Ovary (tissue), 9 donors: ENCODE results near the gene HES5. TPM values are rescaled to one million over a fixed set of nuclear protein-coding genes. Genes with fewer than 3 reads are reported as not detected.

ENCODE experiments used
- DNase-seq, 5 donors: peaks; one replicate each; pipeline ENCODE4 v3.0.0-alpha.2; 2019 to 2020
- H3K27ac ChIP-seq, 2 donors: fragments of 200-600 bp; one replicate each; pipeline versions ENCODE4 v1.5.1 to v1.8.0; 2019 to 2022
- H3K27me3 ChIP-seq: fragments of 200-600 bp; one replicate; pipeline ENCODE4 v1.8.0; 2022
- H3K36me3 ChIP-seq: fragments of 200-600 bp; sonication (generic); one replicate; pipeline ENCODE4 v1.5.1; 2019
- H3K4me1 ChIP-seq: one replicate; pipeline ENCODE4 v1.8.1; 2013; ENCODE audit warnings: mild to moderate bottlenecking, moderate library complexity; ENCODE audit not compliant: insufficient read depth
- H3K4me3 ChIP-seq: fragments of 200-600 bp; sonication (generic); one replicate; pipeline ENCODE4 v1.5.1; 2017
- H3K9me3 ChIP-seq, 2 donors: fragments of 200-600 bp in 1 of 2; sonication (generic) in 1 of 2; one replicate each; pipeline versions ENCODE4 v1.5.1 to v1.8.1; 2013 to 2019; ENCODE audit warnings: mild to moderate bottlenecking in 1 of 2, moderate library complexity in 1 of 2
- EP300 ChIP-seq: sonication (generic); formaldehyde crosslinking; IDR thresholded peaks from one replicate; pipeline ENCODE4 v1.6.1; 2017; ENCODE audit warnings: antibody characterized with exemption
- POLR2A ChIP-seq: fragments of 450-650 bp; IDR thresholded peaks from one replicate; pipeline ENCODE4 v1.6.1; 2017; ENCODE audit warnings: antibody characterized with exemption, mild to moderate bottlenecking, moderate library complexity
- WGBS, 3 donors: extraction: QIAGEN DNeasy Blood & Tissue Kit in 1 of 3; methylation state at CpG; one replicate each; pipeline versions ENCODE4 v1.1.5 to v1.1.7; 2013 to 2017; 5-methylcytosine and 5-hydroxymethylcytosine counted together
- intact Hi-C, 4 donors: fragments of 100-400 bp; cut with DNase I; formaldehyde crosslinking; loops; one replicate each; pipeline versions ENCODE4 v1.11.0 to v1.15.1; 2022 to 2023
- polyA plus RNA-seq, 2 donors: library from polyadenylated mRNA; stranded (reverse); fragments of 200-250 nt in 1 of 2; fragments of 350-450 nt in 1 of 2; fragmentation: Illumina TruSeq in 1 of 2; extraction: RNeasy Lipid Tissue Mini Kit (QIAGEN cat#74804) in 1 of 2; gene quantifications; one replicate each; pipeline ENCODE4 v1.2.3, GENCODE V29; 2013 to 2014
- total RNA-seq, 7 donors: library from RNA; depleted of rRNA in 2 of 7; stranded (reverse); fragments of >200 nt in 2 of 7; fragmentation: NEBNext Ultra II Directional in 3 of 7; extraction: Animal tissue kit (Norgen Biotek cat#: 25700) in 3 of 7; gene quantifications; one replicate each; pipeline versions ENCODE4 v1.1.0 to v1.2.4, GENCODE V29; 2016 to 2023
- TF ChIP-seq, protein P1 (sequence below), 3 donors: fragments of 450-650 bp in 2 of 3; fragments of 200-600 bp in 1 of 3; IDR thresholded peaks; one replicate each; pipeline versions ENCODE4 v1.5.1 to v1.8.0; 2016 to 2022; ENCODE audit warnings: antibody characterized with exemption in 3 of 3, mild to moderate bottlenecking in 1 of 3
- donor health status: DM: no; HTN: no; CAD: no; lungs with moderate emphysema.
- donor health status: DM: no; HTN: no; CAD: no.
- donor health status: Bipolar disorder and iron deficiency.
- donor health status: DM: yes; HTN: yes; CAD: no.
- donor health status: DM: no; HTN: no; CAD: no.
- donor health status: DM: yes; HTN: yes; CAD: no.

Gene HES5
- total and polyA plus RNA-seq, 9 donors: 0.13 to 0.53 (median 0.31) TPM; not detected in 4

DNA sequence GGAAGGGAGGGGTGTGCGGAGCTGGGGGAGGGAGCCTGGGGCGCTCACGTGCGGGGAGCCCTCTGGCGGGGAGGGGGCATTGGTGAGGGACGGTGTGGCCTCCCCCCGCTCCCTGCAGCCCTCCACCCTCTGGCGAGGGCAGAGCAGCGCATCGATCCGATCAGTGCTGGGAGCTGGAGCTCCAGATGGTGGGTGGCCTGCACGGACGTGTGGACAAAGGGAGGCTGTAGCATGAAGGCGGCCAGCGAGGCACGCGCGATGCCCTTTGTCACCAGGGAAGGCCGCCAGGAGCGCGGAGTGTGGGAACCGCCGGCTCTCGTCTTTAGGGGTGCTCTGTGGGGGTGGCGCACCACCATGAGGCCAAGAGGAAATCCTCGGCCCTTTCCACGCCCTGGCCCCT is 5.4 kb upstream of the HES5 start:
- TF ChIP-seq POLR2A (no peak), EP300 (no peak)
- TF ChIP-seq, protein P1, sequence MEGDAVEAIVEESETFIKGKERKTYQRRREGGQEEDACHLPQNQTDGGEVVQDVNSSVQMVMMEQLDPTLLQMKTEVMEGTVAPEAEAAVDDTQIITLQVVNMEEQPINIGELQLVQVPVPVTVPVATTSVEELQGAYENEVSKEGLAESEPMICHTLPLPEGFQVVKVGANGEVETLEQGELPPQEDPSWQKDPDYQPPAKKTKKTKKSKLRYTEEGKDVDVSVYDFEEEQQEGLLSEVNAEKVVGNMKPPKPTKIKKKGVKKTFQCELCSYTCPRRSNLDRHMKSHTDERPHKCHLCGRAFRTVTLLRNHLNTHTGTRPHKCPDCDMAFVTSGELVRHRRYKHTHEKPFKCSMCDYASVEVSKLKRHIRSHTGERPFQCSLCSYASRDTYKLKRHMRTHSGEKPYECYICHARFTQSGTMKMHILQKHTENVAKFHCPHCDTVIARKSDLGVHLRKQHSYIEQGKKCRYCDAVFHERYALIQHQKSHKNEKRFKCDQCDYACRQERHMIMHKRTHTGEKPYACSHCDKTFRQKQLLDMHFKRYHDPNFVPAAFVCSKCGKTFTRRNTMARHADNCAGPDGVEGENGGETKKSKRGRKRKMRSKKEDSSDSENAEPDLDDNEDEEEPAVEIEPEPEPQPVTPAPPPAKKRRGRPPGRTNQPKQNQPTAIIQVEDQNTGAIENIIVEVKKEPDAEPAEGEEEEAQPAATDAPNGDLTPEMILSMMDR (IDR thresholded peaks at IDR 0.05): no peak
- no peak for DNase-seq
- H3K36me3 ChIP-seq: no peaks in the 10 kb centered on the region
- no peak overlapping the region for H3K4me3 ChIP-seq
- peaks cover 20% of the 10 kb centered on the region for H3K27me3 ChIP-seq
- WGBS, 3 donors: 17 to 29% (median 26%) methylated on average over 22 to 27 of the region's 27 CpGs
- H3K9me3 ChIP-seq: no peaks in the 10 kb centered on the region
- intact Hi-C loops: no loop called here
- H3K27ac ChIP-seq: no peak overlapping the region
- H3K4me1 ChIP-seq: no peaks in the 10 kb centered on the region

DNA sequence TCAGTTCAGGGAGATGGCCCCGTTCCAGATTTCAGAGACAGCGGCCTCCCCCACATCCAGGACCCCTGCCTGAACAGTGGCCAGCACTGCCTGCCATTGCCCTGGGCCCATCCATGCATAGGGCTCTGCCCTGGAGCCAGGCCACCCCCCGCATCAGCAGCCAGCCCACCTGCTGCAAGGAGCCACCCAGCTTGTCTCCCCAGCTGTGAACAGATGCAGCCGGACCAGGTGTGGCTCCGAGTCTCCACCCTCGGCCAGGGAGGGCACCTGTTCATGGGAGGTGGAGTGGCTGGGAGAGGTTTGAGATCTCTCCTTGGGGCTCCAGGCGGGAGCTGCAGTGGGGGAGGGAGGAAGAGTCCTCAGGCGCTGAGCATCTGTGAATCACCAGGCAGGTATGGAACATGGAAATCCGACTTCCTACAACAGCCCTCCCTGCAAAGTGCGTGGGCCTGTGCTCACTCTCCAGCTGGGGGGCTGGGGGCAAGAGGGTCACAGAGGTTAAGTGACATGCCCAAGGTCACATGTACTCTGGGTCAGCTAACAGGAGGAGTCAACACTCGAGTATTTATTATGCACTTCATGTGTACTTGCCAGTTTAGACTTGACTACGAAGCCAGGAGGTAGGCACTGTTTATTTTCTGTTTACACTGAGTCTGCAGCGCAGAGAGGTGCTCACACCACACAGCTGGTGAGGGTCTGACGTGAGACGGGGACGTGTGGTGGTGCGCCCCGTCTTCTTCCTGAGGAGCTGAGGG is 4.8 kb upstream of the HES5 start:
- Histone ChIP-seq H3K4me3 (no peak overlapping the region), H3K9me3 (no peaks in the 10 kb centered on the region), H3K27me3 (peaks cover 24% of the 10 kb centered on the region), H3K36me3 (no peaks in the 10 kb centered on the region), H3K4me1 (peaks cover 3% of the 10 kb centered on the region), H3K27ac (no peak overlapping the region)
- 14 to 15% (median 15%) methylated on average over 18 of the region's 18 CpGs for WGBS, 3 donors
- no peak for DNase-seq
- TF ChIP-seq EP300 (no peak), POLR2A (no peak)
- TF ChIP-seq, protein P1 (IDR thresholded peaks at IDR 0.05): no peak
- intact Hi-C loops: no loop called here

DNA sequence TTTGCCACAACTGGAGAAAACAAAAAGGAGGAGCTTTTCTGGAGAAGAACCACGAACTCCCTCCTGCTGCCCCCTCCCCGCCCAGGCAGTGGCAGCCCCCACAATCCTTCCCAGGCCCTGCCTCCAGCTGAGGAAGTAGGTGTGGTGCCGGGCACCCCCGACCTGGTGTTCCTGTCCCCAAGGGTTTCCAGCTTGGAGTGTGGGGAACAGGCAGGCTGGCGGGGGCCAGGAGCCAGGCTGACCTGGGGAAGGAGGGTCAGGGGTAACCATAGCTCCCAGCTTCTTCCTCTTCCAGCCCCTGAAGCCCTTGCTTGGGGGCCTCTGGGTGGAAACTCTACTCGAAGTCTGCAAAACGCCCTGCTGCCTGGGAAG is 4.2 kb upstream of the HES5 start:
- H3K27ac ChIP-seq: no peak overlapping the region
- H3K36me3 ChIP-seq: no peaks in the 10 kb centered on the region
- peaks cover 24% of the 10 kb centered on the region for H3K27me3 ChIP-seq
- peaks cover 4% of the 10 kb centered on the region for H3K4me1 ChIP-seq
- 20 to 23% (median 20%) methylated on average over 7 of the region's 7 CpGs for WGBS, 3 donors
- no peaks in the 10 kb centered on the region for H3K9me3 ChIP-seq
- TF ChIP-seq, protein P1 (IDR thresholded peaks at IDR 0.05): no peak
- TF ChIP-seq EP300 (no peak), POLR2A (no peak)
- no peak overlapping the region for H3K4me3 ChIP-seq
- intact Hi-C loops: no loop called here
- DNase-seq: no peak

DNA sequence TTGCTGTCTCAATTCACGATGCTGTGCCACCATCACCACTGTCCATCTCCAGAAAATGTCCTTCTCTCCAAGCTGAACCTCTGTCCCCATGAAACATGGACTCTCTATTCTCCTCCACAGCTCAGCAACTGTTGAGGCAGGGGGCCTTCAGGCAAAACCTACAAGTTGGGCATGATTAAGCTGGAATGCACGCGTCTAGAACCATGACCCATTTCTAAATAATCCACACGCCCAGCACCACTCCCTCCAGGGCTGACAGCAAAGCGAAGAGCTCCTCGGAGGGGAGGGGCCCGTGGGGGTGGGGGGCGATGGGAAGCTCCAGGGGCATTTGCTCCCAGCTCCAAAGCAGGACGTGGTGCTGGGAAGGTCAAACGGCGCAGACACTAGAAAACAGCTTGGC is 3.3 kb upstream of the HES5 start:
- WGBS, 3 donors: 58 to 72% (median 70%) methylated on average over 11 of the region's 11 CpGs
- no peak for TF ChIP-seq POLR2A
- TF ChIP-seq EP300: no peak
- TF ChIP-seq, protein P1 (IDR thresholded peaks at IDR 0.05): no peak
- DNase-seq: no peak
- intact Hi-C loops: no loop called here
- Histone ChIP-seq H3K36me3 (no peaks in the 10 kb centered on the region), H3K4me3 (no peak overlapping the region), H3K27ac (no peak overlapping the region), H3K9me3 (no peaks in the 10 kb centered on the region), H3K27me3 (peaks cover 24% of the 10 kb centered on the region), H3K4me1 (peaks cover 4% of the 10 kb centered on the region)
